Right hindlimb (tissue), 1 donor: ENCODE measurements around the gene IFT74.

Source experiments
- DNase-seq: peaks from one replicate; pipeline ENCODE4 v3.0.0-alpha.2; 2018

Gene IFT74

DNA sequence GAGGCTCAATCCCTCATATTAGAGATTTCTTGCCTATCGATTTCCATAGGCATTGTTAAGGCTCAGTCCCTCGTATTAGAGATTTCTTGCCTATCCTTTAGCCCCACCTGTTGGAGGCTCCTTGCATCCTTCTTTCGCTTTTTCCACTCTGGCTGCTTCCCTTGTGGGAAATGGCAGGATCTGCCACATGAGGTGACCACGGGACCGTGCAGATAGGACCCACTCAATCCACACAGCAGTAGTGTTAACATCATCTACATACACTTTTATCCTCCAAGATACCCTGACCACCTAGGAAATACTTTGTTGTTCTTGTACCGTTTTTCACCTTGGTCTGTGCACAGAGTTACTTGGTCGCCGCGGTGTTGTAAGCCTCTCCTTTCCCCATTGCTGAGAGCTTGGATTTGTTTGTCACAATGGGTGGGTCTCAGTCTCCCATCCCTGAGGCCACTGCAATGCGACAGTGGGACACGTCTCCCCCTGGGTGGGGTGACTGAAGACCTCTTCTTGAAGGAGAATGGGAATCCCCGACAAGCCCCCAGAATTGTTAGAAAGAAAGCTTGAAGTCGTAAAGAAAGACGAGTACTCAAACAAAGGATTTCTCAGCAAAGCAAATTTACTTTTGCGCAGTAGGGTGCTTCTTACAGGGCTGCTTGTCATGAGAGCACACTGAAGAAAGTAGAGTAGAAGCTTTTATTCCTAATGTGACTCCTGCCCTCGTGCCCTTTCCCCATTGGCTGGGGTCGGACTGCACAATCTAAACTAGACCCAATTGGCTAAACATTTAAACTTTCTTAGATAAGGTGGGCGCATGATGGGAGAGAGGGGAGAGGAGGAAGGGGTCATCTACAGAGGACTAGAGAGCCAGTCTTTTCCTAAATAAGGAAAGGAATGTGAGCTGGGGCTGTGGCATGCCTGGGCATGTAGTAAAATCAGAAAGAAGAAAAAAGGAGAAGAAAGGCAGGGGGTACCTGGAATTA is 19.8 kb downstream of the IFT74 start:
- DNase-seq: peak; percentile 30

DNA sequence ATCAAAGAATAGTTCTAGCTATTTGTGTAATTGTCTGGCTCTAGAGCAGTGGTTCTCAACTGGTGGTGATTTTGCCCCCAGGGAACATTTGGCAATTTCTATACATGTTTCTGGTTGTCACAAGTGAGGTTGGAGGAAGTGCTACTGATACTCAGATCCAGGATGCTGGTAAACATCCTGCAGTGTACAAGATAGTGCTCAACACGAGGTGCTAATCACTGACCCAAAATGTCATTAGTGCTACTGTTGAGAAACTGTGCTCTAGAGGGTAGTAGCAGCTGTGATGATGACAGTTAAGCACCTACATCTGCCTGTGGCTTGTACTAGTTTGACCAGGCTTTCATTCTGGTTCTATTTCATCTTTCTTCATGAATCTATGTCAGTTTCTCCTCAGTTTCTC is 27.1 kb downstream of the IFT74 start:
- no peak for DNase-seq

DNA sequence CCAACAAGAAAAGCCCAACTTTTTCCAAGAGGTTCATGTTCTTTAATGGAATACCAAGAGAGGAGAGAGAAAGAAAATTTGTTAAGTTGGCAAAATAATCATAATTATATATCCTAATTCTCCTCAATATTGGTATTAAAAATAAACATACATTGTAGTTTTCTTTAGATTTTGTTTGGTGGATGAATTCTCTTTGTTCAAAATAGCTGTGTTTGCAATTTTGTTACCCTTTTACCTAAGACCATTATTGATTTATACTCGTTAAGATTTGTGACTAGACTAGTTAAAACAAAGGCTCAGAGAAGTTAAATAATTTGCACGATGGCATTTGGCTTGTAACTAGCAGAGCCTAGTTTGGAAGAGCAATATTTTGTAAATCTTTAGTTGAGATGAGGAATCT is 39.6 kb downstream of the IFT74 start:
- no peak for DNase-seq

DNA sequence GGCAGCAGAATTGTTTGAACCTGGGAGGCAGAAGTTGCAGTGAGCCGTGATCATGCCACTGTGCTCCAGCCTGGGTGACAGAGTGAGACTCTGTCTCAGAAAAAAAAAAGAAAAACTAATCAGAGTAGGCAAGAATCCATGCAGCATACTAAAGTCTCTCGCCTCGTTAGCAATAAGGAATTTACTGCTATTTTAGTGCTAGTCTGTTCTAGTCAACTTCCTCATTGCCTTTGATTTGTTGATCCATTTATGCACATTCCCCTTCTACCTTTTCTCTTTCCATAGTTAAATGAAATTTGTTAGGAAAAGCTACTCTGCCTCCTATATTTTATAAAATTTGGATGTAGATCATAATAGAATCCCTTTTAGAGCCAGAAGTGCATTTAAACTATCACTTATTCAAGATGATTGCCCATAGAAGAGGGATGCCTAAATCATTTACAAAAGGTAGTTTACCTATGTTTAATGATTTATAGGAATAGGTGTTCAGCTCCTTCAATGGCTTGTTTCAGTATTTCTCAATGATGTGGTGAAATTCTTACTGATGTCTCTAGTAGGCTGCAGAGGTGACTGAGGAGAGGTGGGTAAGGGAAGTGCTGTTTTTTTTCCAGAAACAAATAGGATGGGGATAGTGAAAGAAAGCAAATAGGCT is 47.3 kb downstream of the IFT74 start:
- no peak for DNase-seq

DNA sequence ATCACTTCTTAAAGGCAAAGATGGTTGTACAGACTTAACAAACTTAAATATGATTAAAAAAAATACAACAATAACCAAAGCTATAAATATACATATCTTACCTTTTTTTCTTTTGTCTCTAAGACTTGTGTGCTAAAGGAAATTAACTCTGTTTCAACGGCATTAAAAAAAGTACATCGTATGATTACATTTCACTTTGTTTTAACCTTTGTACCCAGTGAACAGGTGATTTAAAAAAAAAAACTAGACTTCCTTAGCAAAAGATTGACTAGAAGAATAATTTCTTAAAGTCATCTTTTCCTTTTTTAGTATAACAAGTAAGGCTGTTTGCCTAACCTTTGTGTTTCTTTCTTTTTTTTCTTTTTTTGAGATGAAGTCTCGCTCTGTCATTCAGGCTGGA is 49.3 kb downstream of the IFT74 start, which contains the start of gene LRRC19:
TSS of gene LRRC19 (minus strand) at position 182 of the 400 bp plus-strand sequence. CDS start 5,978 bp downstream, outside the sequence.
- DNase-seq: no peak

DNA sequence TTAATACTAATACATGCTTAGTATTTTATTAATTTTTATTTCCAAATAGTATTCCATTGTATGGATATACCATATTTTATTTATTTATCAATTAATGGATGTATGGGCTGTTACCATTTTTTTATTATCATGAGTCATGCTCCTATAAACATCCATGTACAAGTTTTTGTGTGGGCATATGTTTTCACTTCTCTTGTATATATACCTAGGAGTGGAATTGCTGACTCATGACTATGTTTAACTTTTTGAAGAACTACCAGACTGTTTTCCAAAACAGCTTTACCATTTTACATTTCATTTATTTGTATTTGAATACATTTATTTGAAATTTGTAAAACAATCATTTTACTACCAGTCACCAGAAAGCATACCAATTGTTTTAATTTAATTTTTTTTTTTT is 63.4 kb downstream of the IFT74 start:
- no peak for DNase-seq

DNA sequence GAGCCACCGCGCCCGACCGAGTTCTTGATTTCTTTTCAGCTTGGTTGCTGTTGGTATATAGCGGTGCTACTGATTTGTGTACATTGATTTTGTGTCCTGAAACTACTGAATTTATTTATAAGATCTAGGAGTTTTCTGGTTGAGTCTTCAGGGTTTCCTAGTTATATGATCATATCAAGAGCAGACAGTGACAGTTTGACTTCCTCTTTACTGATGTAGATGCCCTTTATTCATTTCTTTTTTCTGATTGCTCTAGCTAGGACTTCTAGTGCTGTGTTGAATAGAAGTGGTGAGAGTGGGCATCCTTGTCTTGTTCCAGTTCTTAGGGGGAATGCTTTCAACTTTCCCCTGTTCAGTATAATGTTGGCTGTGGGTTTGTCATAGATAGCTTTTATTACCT is 66.7 kb downstream of the IFT74 start:
- no peak for DNase-seq

DNA sequence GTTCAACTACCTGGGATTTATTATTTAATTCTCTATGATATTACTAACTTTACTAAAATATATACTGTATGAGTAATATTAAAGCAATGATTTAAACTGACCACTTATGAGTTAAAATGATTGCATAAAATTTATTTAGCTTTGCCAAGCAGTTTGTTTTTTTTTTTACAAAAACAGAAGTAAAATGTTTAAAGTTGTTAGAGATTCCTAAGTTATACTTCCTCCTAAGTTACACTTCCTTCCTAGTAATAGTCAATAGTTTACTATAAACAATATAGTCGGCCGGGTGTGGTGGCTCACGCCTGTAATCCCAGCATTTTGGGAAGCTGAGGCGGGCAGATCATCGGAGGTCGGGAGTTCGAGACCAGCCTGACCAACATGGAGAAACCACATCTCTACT is 73.0 kb downstream of the IFT74 start:
- DNase-seq: no peak

DNA sequence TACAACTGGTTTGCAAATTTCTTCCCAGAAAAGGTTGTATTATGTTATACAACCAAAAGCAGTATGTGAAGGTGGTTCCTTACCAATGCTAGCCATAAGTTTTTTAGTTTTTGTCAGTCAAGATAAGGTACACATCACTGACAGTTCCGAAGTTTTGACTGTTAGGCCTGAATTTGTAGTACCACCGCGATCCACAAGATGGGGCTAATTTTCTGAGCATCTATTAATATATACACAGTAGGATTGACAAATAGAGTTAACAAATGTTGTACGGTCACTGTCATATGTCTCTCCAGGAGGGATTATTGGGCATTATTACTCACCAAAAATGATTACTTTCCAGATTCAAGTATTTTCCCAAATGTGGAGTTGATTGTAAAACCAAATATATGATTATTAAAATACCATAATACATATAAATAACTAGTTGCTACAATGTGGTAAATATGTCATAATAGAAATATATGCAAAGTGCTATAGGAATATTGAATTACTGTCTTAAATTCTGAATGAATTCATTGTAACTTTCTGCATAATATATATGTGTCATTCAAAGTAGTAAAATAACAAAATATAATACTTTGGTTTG is 77.7 kb downstream of the IFT74 start:
- DNase-seq: peak; percentile 57

DNA sequence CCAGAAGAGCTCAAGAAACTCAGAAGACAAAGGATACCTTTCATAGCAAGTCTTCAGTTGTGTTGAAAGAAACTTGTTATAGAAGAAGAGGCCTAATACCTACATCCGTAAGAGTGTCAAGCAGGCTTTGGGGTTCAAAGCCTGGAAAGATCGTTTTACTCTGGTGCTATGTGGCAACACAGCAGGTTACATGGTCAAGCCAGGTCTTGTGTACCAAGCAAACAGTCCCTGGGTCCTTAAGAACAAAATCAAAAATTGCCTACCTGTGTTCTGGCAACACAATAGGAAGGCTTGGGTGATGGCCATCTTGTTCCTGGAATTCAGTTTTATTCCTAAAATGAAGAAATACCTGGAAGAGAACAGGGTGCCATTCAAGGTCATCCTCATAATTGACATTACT is 81.3 kb downstream of the IFT74 start:
- DNase-seq: no peak

DNA sequence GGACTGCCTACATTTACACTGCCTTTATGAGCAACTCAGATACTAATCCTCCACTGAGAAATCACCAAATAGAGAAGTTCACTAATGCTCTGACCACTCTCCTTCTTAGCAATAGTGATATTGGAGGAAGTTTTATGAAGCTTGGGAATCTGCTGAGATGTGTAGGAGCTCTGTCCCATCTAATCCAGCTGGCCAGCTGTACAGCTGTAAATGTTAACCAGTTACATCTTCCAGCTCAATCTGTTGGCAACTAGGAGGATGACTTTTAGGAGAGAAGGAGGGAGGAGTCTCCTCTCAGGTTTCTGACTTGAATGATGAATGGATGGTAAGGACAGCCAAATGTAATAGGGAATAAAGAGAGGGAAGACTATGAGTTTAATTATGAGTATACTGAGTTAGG is 85.5 kb downstream of the IFT74 start:
- DNase-seq: no peak

DNA sequence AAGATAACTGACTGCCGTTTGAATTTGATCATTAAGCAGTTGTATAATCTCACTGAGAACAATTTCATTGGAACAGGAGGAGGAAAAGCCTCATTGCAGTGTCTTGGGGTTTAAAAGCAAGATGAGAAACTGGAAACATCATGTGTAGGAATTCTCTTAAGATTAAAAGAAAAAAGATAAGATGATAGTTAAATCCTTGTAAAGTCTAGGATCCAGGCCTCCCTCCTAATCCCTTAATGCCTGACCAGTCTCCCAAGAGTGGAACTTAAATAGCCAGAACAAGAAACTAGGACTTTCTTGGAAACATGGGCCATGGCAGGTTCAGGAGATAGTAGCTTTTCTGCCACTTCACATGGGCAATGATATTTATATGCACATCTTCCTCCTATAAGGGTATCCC is 86.3 kb downstream of the IFT74 start:
- DNase-seq: no peak

DNA sequence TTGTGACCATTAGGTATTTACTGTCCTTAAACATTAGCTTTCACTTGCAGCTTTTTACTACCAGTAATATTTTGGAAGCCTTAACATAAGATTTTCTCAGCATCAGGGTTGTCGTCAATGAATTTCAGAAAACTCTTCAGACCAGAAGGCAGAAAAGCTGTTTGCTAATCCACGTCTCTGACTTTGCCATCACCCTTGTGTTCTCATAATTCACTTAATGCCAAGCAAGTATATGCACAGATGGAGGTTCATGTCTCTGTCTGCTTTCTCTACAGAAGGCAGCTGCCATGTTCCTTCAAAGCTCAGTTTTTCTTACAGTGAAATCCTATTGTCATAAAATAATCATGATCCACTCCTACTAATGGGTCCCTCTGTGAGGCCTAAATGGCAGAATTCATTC is 87.0 kb downstream of the IFT74 start:
- DNase-seq: no peak

DNA sequence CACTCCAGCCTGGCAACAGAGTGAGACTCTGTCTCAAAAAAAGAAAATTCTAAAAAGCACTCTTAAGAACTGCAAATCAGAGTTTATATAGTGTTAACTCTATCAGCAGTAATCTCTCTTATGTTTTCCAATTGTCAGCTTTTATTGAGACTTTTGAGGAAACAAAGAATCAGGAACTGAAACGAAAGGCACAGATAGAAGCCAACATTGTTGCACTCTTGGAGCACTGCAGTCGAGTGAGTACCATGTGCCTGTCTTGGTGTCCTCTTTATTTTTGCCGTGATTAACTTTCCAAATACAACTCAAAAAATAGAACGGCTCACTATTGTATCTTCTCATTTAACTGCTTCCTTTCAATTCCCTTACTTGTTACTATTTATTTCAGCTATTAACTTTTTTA is 90.9 kb downstream of the IFT74 start:
- DNase-seq: no peak

DNA sequence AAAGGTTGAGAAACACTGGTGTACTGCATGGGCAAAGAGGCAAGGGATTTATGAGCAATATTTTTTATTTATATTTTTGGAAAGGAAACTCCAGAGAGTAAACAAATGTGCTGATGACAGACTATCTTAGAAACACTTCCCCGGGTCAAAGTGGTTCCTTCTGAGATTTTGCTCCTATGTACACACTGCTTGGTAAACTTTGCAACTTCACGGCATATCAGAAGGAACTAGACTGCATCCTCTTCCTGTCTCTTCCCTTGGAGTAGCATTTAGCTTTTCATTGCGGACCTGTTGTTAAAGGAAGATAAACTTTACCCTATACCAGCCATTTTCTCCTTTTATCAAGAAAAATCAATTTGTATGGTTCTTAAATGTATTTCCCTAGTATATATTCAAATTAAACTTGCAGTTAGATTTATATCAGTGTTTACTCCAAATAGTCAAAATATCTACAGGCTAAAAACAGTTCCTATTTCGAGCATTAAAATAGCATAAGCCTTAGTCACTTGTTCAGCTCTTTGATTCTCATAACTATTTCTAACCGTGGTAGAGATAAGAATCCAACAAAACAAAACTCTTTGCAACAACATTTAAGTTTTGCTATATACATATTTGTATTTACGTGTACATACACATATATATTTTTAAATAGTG is 97.3 kb downstream of the IFT74 start:
- no peak for DNase-seq

DNA sequence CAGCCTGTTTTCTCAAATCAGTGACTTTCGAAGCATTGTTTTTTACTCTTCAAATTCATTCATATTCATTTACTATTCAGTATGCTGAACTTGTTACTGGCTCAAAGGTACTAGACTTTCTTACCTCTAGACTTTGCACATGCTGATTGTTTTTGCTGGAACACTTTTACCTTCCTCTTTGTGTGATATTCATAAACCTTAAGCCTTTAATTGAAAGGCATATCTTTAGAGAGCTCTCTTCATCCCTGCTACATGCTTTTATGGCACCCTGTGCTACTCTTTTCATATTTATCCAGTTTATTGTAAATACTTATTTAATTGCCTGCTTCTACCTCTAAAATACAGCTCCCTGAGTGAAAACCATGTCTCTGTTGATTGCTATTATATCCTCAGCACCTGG is 97.9 kb downstream of the IFT74 start:
- no peak for DNase-seq

DNA sequence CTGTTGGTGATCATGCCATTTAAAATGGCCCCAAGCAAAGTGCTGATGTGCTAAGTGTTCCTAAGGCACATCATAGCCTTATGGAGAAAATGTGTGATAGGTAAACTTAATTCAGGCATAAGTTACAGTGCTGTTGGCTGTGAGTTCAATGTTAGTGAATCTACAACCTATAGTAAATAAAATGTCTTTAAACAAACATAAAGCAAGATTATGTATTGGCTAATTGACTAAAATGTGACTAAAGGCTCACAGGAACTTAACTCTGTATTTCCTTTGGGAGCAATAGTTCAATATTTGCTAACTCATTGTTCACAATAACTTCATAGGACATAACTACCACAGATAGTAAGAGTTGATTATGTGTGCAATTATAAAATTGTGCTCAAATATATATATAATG is 98.6 kb downstream of the IFT74 start:
- DNase-seq: no peak

DNA sequence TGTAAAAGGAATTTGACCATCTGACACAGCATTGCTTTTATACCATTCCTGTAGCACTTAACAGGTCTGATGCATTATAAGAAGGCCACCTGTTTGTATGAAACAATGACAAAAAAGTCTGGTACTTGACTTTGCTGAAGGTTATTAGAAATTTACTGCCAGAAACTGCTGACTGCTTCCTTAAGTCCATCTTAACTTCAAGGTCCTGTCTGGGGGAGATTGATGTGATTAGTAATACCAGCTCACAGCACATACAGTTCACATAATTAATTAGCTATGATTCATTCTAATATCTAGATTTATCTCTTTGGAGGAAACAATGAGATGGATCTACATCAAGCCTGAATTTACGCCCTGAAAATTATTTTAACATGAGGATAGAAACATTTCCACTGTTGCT is 103.2 kb downstream of the IFT74 start:
- no peak for DNase-seq

DNA sequence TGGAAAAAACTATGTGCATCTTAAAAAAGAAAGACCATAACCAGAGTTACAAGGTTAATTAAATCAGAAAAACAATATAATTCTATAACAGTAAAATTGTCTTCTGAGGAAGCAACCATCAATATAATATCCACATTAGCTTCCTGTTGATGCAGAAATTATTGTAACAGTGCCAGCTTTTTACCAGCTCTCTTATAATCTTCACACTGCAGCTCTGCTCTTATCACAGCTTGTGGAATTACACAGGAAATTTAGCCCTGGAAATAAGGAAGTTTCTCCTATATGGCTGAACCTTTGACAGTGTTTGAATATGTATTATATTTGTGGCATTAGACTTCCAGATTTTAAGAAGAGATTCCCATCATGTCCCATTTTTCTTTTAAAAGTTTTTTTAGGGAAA is 103.7 kb downstream of the IFT74 start:
- no peak for DNase-seq

DNA sequence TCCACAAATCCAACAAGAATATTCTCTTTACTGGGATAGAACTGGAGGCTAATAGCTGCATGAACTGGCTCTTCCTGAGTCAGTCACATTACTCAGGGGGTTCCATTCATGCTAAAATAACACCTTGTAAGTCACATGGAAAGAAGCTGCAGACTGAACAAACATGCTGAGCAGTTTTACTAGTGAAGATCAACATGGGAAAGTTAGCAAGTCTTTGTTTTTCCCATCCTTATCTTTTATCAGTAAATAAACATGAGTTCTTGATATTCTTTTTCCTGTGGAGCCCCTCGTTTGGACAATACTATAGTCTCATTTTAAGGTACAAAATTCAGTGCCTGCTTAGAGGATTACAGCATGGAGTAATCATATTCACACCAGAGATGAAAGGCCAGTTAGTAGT is 109.1 kb downstream of the IFT74 start:
- DNase-seq: no peak

DNA sequence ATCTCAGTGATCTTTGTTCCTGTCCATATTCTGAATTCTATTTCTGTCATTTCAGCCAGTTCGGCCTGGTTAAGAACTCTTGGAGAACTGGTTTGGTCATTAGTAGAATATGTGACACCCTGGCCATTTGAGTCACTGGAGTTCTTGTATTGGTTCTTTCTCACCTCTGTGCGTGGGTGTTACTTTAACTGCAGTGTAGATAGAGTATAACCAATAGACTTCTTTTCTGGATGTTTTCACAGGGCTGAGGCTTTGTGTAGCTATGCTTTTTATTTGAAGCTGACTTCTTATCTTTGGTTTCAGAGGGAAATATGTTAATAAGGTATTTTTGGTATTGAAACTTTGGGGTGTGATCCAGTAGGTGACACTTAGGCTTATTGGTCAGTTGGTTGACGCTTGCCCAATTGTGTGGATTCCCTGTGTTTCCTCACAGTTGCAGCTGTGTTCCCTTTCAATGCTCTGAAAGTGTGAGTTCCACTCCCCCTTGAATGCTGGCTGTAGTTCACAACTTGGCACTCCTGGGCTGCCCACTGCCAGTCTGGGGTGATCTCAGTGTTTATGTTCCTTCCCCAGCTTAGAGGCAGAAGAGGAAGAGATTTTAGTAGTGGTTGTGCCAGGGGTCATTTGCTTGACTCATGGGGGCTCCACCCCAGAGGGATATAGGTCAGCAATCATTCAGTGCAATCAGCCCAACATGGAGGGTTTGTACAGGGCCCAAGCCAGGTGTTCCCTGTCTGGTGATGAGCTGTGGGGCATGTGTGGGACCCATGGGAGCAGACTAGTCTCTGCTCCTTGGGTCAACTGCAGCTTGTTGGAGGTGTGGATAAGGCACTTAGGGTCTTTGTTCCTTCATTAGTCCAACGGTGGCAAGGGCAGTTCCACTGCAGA is 117.9 kb downstream of the IFT74 start:
- DNase-seq: no peak

DNA sequence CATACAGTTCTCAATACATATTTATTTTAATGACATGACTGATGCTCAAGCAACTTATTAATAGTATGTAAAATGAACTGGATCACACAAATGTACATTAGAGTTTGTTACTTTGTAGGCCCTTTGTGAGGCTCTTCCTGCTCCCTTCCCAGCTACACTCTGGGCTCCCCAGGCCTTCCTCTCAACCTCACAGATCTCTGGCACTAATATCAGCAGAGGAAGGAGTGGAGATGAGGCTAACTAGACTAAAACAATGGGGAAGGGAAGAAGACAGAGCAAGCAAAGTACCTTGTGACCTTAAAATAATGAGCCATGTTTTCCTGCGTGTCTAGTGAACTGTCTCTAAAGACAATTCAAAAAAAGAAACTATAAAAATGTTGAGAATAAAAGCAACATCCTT is 122.5 kb downstream of the IFT74 start:
- DNase-seq: no peak
